ENCODE results near the gene HCN3.
"Not testable (repeated sequence)": the region's sequence is repeated elsewhere in the genome, so short reads cannot be mapped to it uniquely, and the experiment has no call there.

The HCN3 gene

DNA sequence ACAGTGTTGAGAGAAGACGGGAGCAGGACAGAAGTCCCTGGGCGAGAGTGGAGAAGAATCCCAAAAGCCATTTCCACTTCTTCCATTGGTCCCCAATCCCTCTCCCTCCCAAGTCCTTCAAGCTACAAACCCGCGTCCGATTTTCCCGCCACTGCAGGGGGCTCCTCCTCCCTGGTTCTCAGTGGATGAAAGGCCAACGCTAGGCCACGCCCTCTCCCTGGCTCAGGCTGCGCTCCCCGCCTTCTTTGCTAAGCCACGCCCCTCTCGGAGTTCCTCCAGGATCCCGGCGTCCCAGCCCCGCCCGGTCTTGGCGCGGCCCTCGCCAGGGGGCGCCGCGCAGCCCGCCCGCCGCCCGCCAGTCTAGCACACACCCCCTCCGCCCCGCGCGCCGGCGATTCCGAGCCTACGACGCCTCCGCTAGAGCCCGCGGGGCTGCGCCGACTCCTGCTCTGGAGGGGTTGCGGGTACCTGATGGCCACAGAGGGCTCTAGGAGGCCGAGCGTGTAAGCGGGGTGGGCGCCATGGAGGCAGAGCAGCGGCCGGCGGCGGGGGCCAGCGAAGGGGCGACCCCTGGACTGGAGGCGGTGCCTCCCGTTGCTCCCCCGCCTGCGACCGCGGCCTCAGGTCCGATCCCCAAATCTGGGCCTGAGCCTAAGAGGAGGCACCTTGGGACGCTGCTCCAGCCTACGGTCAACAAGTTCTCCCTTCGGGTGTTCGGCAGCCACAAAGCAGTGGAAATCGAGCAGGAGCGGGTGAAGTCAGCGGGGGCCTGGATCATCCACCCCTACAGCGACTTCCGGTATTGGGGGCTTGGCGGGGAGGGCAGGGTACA is at the start of gene HCN3:
Gene HCN3, plus strand, starts transcription at position 394 of the 832 bp plus-strand sequence. Its CDS starts 128 bp downstream, at position 522.
- peak; percentile 98 for DNase-seq

DNA sequence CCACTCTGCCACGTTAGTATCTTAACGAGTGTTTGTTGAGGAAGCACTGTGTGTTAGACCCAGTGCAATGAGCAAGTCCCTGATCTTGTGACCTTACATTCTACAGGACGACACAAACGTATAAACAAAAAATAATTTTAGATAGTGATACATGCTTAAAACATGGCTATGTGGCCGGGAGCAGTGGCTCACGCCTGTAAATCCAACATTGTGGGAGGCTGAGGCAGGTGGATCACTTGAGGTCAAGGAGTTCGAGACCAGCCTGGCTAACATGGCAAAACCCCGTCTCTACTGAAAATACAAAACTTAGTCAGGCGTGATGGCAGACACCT is 49.2 kb upstream of the HCN3 start:
- no peak for DNase-seq

DNA sequence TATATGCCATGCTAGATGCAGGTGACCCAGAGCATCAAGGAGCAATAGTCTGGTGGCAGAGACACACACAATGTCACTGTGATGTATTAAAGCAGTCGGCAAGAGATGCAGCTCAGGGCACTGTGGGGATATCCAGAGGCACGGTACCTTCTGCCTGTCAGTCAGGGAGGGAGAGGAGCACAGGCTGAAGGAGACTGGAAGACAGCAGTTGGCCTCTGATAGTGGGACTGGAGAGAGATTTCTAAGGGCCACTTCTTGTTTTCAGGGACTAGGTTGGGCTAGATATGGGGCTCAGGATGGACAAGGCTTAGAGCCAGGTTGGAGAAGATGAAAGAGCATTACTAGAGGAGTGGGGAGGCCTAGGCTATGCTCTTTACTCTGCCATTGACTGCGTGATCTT is 46.0 kb upstream of the HCN3 start:
- DNase-seq: not testable (repeated sequence)

DNA sequence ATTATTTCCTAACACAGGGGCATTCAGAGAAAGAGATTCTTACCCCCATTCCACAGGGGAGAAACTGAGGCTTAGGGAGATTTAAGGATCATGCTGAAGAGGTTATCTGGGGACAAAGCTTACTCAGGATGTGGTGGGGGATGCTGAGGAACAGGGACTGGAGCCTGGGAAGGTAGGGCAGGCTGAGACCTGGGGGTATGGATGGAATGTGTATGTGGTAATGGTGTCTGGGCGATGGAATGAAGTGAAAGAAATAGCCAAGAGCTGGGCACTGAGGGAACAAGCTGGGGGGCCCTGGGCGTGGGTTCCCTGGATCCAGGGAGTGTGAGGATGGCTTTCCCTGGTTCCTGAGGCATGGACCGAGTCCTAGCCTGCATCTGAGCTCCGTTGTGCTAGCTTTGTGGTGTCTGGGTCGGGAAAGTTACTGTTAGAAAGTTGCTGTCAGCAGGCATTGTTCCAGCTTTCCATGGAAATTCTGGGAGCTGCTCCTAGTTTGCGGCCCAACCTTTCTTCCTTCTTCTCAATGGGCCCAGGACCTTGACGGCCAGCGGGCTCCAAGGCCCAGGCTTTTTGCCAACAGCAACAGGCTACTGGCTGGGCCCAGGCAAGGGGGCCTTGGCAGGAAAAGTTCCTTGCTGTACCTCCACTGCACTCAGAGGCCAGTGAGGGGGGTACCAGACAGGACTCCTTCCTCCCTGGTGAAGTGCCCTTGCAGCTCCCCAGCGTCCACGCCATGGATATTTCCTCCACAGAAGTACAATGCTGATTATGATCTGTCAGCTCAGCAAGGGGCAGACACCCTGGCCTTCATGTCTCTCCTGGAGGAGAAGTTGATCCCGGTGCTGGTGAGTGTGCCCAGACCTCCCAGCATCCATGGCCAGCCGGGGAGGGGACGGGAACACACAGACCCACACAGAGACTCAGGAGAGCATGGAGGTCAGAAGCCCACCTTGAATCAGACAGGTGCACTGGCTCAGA is 45.0 kb upstream of the HCN3 start:
- peak; percentile 91 for DNase-seq

DNA sequence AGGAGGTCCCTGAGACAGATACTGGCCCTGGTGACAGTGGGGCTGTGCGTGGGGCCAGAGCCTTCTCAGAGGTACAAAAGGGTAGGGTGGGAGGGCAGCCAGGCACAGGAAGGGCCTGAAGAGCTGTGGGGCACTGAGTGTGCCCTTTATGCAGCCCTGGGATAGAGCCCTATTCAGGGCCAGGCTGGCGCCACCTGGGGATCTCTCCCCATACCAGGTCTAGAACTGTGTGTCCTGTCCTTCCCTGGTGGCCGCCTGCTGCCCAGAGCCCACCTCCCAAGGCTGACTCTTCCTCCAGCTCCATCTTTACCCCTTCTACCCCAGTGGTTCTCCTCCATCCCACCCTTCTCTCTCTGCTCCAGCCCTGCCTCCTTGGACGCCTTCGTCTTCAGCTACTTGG is 43.8 kb upstream of the HCN3 start:
- not testable (repeated sequence) for DNase-seq

DNA sequence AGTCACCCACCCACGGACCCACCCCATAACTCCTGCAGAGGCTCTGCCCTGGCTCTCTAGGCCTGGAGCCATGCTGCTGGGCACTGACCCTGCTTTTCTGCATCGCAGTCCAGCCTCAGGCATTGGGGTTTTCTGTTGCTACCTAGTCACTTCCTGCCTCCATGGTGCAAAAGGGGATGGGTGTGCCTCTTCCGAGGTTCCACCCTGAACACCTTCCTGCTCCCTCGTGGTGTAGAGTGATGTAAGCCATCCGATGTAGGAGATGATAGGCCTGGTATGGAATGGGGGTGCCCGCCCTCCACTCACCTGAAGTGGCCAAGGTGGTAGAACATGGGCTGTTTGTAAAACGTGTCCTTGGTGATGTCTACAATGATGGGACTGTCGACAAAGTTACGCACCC is 41.9 kb upstream of the HCN3 start:
- not testable (repeated sequence) for DNase-seq

DNA sequence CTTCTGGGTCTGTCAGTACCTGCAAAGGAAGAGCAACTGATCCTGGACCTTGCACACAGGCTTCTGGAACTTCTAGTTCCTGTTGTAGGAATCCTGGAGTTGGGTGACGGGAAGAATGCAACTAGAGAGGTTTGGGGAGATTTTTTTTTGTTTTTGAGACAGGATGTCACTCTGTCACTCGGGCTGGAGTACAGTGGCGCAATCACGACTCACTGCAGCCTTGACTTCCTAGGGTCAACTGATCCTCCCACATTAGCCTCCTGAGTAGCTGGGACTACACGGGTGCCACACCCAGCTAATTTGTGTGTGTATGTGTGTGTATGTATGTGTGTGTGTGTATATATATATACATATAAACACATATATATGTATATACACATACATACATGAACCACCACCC is 40.8 kb upstream of the HCN3 start:
- DNase-seq: no peak

DNA sequence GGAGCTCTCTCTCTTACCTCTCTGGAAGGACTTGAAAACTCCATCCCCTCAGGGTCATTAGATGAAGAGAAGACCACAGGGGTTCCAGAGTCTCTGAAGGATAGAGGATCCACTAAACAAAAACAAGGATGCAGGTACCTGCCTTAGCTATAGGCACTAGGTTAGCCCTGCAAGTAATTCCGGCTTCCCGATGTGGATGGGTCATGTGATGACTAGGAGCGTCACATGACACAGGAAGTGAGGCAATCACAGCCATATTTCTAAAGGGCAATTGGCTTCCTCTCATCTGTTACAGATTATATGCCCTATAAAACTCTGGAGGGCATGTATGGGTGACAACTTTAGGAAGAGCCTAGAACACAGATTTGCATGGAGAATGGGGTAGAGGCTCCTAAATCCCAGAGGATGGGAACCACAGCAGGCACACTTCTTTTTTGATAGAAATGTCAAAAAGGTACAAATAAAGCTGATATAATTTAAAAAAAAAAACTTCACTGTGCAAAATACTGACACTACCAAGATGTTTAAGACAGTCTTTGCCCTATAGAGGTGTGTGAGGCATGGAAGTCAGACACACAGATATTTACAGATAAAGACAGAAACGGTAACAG is 36.1 kb upstream of the HCN3 start:
- DNase-seq: peak; percentile 71

DNA sequence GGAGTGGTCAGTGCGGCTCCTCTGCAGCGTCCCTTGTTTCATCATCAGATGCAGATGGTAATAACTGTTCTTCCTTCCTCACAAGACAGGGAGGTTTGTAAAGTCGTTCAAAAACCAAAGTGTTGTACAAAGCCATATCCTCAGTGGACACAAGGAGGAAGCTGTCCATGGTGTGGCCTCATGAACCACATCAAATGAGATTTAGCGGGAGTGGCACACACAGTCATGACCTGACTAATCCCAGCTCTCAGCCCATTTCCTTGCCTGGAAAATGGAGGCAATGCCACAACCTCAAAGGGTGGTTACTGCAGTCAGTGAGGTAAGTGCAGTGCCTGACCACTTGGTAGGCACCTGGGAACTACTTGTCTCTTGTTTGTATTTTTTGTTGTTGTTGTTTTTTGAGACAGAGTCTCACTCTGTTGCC is 35.4 kb upstream of the HCN3 start:
- DNase-seq: no peak

DNA sequence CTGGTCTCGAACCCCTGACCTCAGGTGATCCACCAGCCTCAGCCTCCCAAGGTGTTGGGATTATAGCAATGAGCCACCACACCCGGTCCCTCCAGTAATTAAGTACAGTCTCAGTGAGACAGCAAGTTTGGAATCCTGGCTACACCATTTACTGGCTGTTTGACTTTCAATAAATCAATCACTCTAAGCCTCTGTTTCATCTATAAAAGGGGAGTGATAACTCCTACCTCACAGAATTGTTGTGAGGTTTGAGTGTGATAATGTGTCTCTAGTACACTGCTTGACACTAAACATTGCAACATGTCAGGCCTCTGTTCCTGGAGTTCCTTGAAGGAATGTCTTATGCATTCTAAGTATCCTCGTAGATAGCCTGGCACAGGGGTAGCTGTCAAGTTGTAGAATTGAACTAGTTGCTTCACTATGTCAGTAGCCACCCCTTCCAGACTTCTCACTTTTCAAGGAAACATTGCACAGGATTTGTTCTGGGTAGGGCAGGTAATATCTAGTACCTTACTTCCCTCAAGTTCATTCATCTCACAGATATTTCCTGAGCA is 34.4 kb upstream of the HCN3 start:
- DNase-seq: no peak

DNA sequence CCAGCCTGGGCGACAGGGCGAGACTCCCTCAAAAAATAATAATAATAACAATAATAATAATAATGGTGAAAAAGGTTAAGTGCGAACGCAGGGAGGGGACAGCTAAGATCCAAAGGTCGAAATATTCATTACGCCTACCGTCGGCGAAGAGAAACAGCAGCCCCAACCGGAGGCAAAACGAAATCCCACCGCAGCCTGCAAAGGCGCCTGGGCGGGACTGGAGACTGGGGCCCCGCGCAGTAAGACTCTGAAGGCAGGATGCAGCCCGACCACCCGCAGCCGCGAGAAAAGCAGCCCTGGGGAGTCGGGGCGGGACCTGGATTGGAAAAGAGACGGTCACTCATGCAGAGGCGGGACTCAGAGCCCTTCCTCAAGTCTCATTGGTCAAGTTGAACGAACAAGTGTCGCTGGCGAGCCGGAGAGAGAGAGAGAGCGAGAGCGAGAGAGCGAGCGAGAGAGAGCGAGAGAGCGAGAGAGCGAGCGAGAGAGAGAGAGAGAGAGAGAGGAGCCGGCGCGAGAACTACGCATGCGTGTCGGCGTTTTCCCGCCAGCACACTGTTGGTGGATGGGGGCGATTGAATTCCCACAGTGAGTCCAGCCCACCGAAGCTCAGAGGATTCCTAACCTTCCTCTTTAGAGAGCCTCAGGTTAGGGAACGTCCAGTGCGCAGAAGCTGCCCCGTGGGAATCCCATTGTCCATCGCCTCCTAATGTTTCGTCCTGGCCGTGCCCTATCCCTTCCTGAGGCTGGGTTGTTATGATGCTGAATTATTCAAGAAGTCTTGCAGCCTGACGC is 32.7 kb upstream of the HCN3 start:
- DNase-seq: peak; percentile 99

DNA sequence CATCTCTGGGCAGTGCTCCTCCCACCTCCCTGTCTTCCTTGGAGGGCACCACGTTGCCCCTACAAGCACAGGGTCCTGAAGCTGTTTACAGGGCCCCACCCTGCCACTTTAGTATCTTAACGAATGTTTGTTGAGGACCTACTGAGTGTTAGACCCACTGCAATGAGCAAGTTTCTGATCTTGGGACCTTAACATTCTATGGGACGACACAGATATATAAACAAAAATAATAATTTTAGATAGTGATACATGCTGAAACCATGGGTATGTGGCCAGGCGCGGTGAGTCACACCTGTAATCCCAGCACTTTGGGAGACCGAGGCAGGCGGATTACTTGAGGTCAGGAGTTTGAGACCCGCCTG is 32.1 kb upstream of the HCN3 start:
- no peak for DNase-seq

DNA sequence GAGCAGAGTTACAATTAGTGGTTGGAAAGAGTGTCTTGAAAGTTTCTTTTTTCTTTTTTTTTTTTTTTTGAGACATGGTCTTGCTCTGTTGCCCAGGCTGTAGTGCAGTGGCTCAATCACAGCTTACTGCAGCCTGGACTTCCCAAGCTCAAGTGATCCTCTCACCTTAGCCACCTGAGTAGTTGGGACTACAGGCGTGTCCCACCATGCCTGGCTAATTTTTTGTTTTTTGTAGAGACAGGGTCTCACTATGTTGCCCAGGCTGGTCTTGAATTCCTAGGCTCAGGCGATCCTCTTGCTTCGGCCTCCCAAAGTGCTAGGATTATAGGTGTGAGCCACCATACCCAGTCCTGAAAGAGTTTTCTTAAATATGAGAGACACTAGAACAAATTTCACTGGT is 30.5 kb upstream of the HCN3 start:
- not testable (repeated sequence) for DNase-seq

DNA sequence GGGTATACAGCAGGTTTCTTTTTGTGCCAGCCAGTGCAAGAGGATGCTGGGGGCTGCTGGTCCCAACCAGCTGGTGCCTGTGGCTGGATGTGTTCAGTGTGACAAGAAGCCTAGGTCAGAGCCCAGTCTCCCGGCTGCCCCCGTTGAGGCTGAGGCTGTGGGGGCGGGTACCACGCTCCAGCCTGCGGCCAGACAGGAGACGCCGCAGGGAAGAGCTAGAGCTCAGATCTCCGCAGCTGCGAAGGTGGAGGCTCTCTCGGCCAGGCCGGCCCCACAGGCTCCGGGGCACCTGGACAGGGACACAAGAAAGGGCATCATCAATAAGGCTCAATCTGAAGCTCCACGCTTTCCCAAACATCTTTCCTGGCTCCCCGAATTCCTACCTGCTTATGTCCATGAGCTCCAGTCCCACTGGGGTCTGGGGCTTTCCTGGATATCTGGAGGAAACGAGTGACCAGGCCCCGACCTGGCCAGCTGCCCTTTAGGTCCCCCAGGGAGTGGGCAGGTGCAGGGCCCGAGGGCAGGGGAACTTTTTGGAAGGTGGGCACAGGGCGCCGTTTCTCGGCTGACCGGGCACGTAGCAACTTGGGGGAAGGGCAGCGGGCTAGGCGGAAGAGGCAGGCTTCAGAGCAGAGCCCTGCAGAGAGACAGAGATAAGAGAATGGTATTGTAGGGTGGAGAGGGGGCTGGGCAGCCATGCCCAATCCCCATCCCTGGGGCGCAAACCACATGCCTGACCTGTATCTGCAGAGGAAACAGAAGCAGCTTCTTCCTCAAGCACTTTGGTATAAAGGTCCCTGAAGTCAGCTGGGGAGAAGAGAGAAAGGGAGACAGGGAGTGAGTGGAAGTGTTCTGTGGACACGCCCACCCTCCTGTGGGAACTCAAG is 29.4 kb upstream of the HCN3 start:
- DNase-seq: no peak

DNA sequence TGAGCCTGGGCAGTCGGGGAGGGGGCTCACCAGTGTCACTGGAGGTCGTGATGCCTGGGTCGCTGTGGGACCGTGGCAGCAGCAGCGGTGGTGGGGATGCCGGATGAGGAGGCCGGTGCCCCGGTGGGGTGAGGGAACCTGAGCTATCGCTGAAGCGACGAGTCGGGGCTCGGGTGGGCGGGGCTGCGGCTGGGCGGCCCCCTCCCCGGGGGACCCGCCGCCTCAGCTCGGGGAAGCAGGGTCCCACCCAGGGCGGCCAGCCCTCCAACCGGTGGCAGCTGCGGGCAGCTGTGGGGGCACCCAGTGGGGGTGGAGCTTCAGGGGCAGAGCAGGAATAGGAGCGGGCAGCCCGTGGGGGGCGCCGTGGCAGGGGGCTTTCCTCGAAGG is 27.0 kb upstream of the HCN3 start:
- DNase-seq: no peak

DNA sequence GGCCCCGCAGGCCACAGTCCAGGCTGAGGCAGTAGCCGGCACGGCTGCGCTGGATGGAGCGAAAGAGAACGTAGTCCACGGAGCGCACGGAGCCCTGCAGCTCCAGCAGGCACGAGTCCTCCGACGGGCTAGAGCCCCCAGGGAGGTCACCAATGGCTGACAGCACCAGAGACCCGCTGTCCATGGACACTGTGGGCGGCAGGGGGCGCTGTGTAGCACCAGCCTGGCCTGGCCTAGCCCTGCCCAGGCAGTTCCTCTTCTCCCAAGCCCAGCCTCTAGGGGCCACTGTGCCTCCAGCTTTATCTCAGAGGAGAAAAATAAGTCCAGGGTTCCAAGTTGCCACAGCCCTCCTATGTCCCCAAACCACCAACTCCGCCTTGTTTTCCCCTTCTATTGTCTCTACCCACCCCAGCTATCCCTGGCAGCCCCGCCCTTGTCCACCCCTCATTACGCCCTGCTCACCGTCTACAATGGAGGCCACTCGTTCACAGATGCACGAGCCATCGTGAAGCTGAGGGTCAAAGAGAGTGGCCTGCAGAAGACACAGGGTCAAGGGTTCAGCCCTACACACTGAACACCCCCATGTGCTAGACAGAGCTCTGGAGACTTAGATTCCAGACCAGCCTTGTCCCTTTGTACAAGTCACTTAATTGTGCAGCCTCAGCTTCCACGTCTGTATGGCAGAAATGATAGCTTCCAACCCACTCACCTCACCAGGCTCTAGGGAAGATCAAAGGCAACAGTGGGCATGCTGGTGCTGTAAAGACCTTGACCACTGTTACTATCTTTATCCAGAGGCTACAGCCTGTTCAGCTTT is 26.4 kb upstream of the HCN3 start:
- peak; percentile 91 for DNase-seq

DNA sequence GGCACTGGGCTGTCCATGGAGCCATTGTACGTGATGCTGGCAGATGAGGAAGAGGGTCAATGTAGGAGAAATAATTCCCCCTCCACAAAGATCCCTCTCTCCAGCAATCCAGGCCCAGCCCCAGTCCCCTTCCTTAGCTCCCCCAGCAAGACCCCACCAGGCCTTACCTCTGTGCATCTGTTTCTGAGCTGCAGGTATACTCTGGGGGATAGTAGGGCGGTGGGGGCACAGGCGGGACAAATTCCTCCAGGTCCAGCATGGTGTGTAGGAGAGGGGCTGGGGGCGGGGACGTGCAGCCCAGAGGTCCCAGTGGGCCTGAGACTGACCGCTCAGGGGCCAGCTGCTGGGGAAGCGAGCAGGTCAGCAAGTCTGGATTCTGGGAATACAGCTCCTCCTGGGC is 25.7 kb upstream of the HCN3 start:
- no peak for DNase-seq

DNA sequence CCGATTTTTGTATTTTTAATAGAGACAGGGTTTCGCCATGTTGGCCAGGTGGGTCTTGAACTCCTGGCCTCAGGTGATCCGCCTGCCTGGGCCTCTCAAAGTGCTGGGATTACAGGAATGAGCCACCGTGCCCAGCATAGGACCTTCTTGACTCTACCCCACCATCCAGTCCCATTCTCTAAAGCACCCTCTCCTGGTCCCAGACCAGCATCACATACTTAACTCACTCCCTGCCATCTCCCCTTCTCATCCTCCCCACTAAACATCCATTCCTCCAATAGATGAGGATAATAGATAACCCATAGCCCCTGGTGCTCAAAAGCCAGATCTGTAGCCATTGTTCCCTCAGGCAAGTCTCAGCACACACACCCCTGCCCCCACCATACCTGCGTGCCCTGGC is 24.1 kb upstream of the HCN3 start:
- no peak for DNase-seq

DNA sequence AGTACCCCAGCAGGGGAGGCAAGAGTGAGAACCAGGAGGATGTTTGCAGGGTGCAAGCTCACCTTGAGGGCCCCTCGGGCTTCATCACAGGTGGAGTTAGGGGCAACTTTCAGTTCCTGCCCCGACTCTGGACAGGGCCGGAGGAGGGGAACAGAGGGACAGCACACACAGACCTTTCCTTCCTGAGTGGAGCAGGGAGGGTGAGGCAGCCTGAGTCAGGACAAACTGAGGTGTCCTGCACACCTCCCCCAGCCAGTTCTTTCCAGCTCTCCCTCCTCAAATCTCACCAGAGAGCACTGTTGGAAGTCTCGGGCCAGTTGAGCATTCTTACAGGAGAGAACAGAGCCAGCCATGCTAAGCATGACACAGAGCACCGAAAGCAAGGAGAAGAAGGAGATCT is 23.5 kb upstream of the HCN3 start:
- no peak for DNase-seq

DNA sequence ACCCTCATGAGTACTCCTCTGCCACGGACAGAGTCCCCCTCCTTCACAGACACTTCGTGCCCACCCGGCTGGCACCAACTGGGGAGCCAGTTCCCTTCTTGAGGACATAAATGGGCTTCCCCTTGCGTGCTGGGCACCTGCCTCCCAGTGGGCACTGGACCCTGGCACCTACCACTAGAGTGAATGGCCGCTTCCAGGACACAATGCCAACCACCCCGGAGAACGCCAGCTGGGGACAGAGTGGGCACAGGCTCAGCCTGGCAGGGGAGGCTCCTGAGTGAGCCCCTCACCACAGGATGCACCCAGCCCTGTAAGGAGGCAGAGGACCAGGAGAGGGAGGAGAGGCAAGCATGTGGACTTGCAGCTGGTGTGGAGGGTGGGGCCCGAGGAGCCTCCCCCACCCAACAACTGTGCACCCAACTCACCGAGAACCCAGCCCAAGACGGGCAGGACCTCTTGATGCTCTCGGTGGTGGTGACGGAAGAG is 23.0 kb upstream of the HCN3 start:
- DNase-seq: no peak

Measured in left hindlimb (tissue), 1 donor.